SK-N-SH treated with all-trans-retinoic acid at 6 μM for 48 hours (cell line): ENCODE measurements around the gene DCAF6.

ENCODE experiments used
- ATAC-seq: fragments of 200-7000 bp; cut with Tn5 transposase; 3 replicates; pipeline ENCODE4 v1.9.1; 2020; ENCODE audit warnings: mild to moderate bottlenecking, moderate library complexity
- CSRNP3 ChIP-seq: fragments of 250-450 bp; sonication (Bioruptor Pico); IDR thresholded peaks from 2 replicates; pipeline ENCODE4 v1.5.1; 2021; ENCODE audit warnings: mild to moderate bottlenecking, moderate library complexity
- ESRRG ChIP-seq: fragments of 250-450 bp; sonication (Bioruptor Pico); IDR thresholded peaks from 2 replicates; pipeline ENCODE4 v1.6.1; 2021; ENCODE audit warnings: mild to moderate bottlenecking
- ISL1 ChIP-seq: fragments of 250-450 bp; sonication (Bioruptor Pico); IDR thresholded peaks from 2 replicates; pipeline ENCODE4 v2.1.2; 2022; ENCODE audit warnings: mild to moderate bottlenecking, moderate library complexity
- OSR1 ChIP-seq: fragments of 250-450 bp; sonication (Bioruptor Pico); IDR thresholded peaks from 2 replicates; pipeline ENCODE4 v1.8.0; 2022; ENCODE audit warnings: moderate library complexity, mild to moderate bottlenecking, inconsistent platforms
- PPARA ChIP-seq: fragments of 250-450 bp; sonication (Bioruptor Pico); IDR thresholded peaks from 2 replicates; pipeline ENCODE4 v1.5.0; 2020; ENCODE audit warnings: mild to moderate bottlenecking, borderline replicate concordance
- SNAI2 ChIP-seq: fragments of 250-450 bp; sonication (Bioruptor Pico); IDR thresholded peaks from 2 replicates; pipeline ENCODE4 v1.5.0; 2020; ENCODE audit warnings: mild to moderate bottlenecking, moderate library complexity
- TCF4 ChIP-seq: fragments of 250-450 bp; sonication (Bioruptor Pico); IDR thresholded peaks from 2 replicates; pipeline ENCODE4 v1.8.0; 2021; ENCODE audit warnings: mild to moderate bottlenecking, moderate library complexity, borderline replicate concordance
- TSHZ2 ChIP-seq: fragments of 250-450 bp; sonication (Bioruptor Pico); IDR thresholded peaks from 2 replicates; pipeline ENCODE4 v1.5.0; 2020; ENCODE audit warnings: mild to moderate bottlenecking, moderate library complexity
- ZNF565 ChIP-seq: fragments of 450-650 bp; formaldehyde crosslinking; conservative IDR thresholded peaks from 2 replicates; pipeline ENCODE4 v1.5.0; 2020; ENCODE audit warnings: low read depth, mild to moderate bottlenecking, moderate library complexity
- ZNF70 ChIP-seq: fragments of 450-650 bp; formaldehyde crosslinking; IDR thresholded peaks from 2 replicates; pipeline ENCODE4 v1.5.0; 2020; ENCODE audit warnings: mild to moderate bottlenecking, moderate library complexity

Gene DCAF6

DNA sequence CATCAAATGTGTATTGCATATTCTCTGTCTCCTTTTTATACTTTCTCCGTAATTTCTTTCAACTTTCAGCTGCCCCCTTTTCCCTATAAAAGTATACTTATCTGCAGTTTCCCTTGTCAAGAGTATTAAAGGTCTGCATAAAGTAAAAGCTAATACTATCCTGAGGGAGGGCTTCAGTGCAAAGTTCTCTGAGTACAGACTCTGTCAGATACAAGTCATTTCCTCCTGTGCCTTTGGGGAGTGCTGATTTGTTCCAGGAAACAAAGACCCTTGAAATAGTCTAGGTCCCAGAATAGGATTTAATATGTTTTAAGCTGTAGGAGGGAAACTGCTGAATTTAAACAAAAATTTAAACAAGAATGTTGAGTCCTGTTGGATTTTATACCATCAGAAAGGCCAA, 188.6 kb downstream of the DCAF6 start:
- TF ChIP-seq ZNF565 (CRISPR knock-in tag) (no peak), ZNF70 (CRISPR knock-in tag) (no peak), CSRNP3 (CRISPR knock-in tag) (no peak), ESRRG (CRISPR knock-in tag) (no peak), TSHZ2 (CRISPR knock-in tag) (no peak), ISL1 (CRISPR knock-in tag) (no peak), TCF4 (CRISPR knock-in tag) (no peak), OSR1 (no peak), PPARA (CRISPR knock-in tag) (no peak), SNAI2 (CRISPR knock-in tag) (no peak)
- ATAC-seq, result no peak
